HG03469 (cell line): ENCODE data around the gene ZNF682.
"Not testable (repeated sequence)": the region's sequence is repeated elsewhere in the genome, so short reads cannot be mapped to it uniquely, and the experiment has no call there.

Source experiments
- ATAC-seq: cut with Tn5 transposase; IDR thresholded peaks from one replicate; pipeline ENCODE4 v1.9.1; 2021; ENCODE audit warnings: mild to moderate bottlenecking, moderate library complexity, moderate number of reproducible peaks; ENCODE audit not compliant: unreplicated experiment

ZNF682 gene

DNA sequence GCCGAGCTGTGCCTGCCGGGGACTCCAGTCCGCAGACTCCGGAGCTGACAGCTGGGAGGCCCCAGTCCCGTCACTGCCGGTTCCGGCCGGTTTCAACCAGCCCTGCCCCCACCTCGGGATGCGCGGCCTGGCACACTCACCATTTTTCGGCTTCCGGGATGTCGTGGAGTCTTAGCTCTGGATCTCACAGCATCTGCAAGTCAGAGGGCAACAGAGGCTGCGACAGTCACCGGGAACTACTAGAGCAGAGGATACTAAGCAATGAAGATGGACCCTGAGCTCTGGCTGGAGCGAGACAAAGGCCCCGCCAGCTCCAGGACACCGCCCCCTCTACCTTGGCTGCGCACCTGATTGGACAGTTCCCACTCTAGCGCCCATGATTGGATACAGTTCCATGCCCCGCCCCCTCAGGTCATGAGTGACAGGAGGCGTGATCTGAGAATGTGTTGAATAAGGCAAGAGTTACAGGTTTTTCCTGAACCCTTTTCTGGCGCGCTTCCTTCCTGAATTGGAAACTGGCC, at the start of gene ZNF682:
Gene ZNF682, minus strand, starts transcription at position 303 of the 521 bp plus-strand sequence. Its CDS starts 160 bp downstream, at position 143.
- ATAC-seq: peak; percentile 87

DNA sequence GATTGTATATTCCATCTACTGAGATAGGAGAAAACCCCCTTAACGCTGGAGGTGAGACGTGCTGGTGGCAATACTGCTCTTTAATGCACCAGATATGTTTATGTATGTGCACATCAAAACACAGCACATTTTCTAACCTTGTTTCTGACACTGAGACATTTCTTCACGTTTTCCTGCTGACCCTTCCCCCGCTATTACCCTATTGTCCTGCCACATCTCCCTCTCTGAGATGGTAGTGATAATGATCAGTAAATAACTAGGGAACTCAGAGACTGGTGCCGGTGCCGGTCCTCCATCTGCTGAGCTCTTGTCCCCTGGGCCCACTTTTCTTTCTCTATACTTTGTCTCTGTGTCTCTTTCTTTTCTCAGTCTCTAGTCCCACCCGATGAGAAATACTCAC, 43.6 kb upstream of the ZNF682 start:
- ATAC-seq: not testable (repeated sequence)

DNA sequence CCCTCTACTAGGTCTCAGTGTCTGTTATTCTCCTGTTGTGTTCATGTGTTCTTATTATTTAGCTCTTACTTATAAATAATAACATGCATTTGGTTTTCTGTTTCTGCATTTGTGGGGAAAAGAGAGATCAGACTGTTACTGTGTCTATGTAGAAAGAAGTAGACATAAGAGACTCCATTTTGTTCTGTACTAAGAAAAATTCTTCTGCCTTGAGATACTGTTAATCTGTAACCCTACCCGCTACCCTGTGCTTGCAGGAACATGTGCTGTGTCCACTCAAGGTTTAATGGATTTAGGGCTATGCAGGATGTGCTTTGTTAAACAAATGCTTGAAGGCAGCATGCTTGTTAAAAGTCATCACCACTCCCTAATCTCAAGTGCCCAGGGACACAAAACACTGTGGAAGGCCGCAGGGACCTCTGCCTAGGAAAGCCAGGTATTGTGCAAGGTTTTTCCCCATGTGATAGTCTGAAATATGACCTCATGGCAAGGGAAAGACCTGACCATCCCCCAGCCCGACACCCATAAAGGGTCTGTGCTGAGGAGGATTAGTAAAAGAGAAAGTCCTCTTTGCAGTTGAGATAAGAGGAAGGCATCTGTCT, 43.0 kb upstream of the ZNF682 start:
- ATAC-seq: not testable (repeated sequence)

DNA sequence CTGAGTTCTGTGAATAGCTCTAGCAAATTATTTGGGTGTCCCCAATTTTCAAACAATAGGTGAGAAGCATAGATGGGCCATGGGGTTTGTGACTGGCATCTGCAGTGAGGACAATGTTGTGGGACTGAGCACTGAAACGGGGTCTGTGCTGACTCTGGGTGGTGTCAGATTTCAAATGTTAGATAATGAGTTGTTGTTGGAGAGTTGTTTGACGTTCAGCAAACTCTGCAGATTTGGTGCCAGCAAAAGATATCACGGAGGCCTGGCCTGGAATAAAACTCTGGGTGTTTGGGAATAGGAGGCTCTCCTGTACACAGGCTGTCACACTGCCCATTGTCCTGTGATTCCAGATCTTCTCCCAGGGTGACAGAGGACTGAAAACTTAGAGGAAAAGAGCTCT, 41.4 kb upstream of the ZNF682 start:
- no peak for ATAC-seq

DNA sequence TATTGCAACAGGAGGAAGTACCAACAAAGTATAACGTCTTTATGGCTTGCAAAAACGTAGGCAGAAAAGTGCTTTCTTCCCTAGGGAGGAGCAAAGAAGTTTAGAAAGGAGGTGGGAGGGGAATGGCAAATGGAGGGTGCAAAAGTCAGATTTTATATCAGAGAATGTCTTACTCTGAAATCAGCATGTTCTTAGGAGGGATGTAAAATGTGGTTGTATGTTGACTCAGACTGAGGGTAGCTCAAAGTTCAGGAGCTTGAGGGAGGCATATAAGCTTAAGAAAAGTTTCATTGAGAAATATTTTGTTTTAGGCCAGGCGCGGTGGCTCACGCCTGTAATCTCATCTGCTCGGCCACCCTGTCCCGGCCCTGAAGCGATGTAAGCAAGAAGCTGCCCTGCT, 40.2 kb upstream of the ZNF682 start:
- ATAC-seq: no peak

DNA sequence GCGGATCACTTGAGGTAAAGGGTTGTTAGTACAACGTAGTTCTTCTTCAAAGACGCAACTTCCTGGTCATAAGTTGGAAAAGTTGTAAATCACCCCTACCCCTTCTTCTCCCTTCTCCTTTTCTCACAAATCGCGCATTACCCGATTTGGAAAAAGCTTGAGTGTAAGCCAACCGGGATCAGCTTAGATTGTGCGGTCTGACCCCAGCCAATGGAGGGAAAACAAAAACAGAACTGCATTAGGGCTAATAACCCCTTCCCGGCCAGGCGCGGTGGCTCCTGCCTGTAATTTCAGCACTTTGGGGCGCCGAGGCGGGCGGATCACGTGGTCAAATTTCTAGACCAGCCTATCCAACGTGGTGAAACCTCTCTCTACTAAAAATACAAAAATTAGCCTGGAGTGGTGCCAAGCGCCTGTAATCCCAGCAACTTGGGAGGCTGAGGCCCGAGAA, 39.3 kb upstream of the ZNF682 start:
- no peak for ATAC-seq

DNA sequence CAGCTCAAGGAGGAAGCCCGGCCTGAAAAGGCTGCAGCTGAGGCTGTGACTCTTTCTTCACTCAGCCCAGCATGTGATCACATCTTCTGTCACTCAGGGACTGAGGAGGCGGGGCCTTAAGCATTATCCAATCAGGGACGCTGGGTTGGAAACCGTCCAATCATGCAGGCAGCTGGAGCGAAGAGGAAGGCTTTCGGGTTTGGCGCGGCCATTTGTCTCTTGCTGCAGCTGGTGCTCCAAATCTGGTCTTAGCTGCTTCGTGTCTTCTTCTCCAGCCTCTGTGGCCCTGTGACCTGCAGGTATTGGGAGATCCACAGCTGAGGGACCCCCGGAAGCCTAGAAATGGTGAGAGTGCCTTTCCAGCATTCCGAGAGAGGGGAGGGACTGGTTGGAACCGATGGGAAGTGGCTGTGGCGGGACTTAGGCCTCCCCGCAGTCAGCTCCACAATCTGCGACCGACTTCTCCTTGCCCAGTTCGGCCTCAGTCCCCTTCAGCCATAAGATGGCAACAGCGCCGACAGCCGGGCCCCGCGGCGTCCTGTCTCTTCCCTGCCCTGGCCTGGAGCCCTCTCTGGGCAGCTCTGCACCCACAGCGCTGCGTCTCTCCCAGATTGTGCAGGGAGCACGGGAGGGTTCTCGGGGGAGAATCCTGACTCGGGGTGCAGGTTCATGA, 38.6 kb upstream of the ZNF682 start, which contains the start of gene ZNF90:
Gene ZNF90, plus strand, starts transcription at position 210 of the 673 bp plus-strand sequence. Its CDS starts 133 bp downstream, at position 343.
- peak; percentile 88 for ATAC-seq

DNA sequence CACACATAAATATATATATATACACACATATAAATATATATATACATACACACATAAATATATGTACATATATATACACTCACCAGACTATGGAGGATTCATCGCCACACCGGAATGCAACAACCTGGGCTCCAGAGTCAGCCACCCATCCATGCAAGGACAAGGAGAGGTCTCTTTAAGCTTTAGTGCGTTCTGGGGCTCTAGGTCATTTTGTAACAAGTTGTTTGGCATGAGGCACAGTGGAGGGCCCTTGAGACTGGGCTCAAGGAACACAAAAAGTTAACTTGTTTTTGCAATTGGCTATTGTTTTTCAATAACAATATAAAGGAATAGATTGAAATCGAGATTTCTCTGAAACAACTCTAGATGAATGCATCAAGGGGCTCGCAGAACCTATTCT, 33.6 kb upstream of the ZNF682 start:
- ATAC-seq: no peak

DNA sequence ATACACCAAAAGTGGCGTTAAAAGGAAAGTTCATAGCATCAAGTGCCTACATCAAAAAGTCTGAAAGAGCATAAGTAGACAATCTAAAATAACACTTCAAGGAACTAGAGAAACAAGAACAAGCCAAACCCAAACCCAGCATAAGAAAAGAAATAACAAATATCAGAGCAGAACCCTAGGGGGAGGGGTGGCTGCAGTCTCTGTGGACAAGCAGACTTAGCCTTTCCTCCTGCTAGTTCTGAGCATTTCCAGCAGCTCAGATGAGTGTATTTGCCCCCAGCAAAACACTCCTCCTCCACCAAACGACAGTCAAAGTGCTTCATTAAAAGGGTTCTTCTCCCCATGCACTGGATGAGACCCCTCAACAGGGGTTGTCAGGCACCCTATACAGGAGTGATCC, 31.4 kb upstream of the ZNF682 start:
- ATAC-seq: no peak

DNA sequence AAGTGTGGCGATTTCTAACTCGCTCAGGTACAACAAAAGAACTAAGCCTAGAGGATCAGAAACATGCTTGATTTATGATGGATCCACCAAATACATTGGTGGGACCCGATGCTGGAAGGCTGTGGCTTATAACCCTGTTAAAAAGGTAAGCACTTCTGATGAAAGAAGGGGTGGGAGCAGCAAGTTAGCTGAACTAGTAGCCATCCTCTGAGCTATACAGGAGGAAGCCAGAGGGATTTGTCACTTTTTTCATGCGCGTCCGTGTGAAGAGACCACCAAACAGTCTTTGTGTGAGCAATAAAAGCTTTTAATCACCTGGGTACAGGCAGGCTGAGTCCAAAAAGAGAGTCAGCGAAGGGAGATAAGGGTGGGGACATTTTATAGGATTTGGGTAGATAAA, 29.3 kb upstream of the ZNF682 start:
- ATAC-seq: not testable (repeated sequence)

DNA sequence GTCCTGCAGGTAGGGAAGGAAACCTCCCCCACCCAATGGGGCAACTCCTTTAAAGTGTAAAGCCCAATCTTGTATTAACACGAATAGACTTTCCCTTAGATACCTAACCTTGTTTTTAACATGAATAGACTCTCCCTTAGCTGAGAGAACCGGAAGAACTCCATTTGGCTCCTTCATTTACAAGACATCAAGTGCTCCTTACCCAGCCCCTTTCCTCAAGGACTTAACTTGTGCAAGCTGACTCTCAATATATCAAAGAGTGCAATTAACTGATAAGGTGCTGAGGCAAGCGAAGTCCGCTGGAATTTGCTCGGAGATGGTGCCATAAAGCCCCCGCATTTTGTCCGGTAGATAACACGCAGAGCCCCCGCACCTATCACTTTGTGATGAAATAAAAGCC, 28.6 kb upstream of the ZNF682 start:
- ATAC-seq: no peak

DNA sequence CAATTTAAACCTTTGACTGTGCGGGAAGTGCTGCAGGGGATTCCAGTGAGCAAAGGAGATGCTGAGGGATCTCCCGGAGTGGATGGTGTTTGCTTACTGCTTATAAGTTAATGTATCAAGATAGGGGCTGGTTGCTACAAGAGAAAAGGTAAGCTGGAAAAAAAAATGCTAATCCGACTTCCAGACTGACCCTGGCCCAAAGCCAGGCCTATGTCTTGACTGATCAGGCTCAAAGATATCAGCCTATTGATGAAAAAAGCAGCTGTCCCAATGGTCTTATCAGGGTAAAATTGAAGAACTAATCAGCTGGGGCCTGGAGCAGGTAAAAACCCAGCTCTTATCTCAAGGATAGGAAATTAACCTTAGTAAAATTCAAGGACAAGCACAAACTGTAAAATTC, 27.6 kb upstream of the ZNF682 start:
- ATAC-seq: no peak

DNA sequence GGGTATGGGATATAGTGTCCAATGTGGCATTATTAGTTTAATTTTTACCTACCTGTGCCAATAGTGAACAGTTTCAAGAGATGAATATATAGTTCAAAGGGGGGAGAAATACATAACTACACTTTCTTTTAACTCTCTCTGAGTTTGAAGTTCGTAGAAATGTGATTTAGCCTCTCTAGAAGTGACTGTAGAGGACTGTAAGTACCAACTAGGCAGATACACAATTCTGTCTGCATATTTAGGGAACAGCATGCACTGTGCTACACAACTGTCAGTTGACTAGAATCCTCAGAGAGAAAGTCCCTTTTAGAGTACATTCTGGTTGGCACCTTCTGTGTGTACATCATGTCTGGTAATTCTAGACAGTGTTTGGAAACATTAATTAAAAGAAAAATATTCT, 21.0 kb upstream of the ZNF682 start:
- ATAC-seq: no peak

DNA sequence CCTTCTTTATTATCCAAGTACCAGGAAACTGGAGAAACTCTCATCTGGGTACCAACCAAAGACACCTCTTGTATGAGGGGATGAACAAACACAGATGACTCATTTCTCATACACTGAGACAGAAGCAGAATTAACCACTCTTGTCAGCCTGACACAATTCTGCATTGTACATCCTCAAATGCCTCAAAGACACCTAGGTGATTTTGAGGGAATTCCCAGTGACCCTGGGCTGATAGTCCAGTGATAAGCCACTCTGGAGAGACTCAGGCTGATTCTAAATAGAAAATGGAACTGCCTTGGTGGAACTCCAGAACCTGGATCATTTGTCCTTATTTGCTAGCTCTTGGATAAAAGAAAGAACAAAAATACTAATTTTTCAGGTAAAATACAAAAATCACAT, 19.4 kb upstream of the ZNF682 start:
- ATAC-seq: not testable (repeated sequence)

DNA sequence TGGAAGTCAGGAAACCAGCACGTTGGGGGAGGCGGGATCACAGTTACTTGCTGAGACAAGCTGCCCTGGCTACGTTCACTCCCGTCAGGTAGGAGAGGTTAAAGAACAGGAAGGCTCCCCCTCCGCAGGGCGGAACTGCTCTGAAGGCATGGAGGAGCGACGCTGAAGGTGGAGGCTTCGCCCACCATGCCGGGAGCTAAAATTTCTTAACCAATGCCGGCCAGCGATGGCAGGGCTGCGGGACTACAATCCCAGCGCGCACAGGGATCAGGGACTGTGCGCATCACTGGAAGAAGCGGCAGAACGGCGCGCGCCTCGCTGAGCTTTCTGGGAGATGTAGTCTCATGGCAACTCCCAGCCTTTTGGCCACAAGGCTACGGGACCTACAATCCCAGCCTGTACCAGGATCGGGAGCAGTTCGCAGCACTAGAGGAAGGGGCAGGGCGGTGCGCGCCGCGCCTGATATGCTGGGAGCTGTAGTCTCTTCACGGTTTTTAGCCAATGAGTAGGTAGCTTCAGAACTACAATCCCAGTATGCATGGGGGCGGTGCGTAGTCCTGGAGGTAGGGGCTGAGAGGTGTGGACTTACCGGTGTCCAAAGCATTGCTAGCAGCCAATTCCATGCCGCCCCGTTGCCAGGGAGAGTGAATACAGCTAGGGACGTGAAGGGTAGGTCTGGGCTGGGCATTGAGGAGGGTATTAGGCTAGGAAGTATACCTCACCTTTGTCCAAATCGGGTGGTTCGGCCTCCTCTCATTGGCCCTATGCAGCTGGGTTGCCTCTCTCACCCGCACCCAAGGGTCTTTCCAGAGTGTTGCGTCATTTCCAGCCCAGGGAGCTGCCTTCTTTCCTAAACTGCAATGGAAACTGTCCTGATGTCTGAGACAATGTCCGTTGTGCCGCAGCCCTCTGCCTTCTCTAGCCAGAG, 12.8 kb upstream of the ZNF682 start:
- peak; percentile 97 for ATAC-seq

DNA sequence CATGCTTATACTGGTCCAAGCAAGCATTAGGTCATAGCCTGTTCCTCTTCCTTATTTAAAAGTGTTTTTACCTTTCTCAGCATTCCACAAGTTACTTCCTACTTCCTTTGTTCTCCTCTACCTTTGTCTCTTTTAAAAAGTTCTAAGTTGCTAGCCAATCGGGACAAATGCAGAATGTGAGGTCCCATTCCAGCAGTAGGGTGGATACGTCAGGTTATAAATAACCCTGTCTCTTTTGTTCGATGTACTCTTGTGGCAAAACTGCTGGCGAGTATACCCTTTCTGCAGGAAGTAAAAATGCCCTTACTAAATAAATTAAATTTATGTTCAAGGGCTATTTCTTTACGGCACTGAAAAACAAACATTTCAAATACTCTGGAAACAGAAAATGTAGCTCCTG, 6.4 kb upstream of the ZNF682 start:
- ATAC-seq: not testable (repeated sequence)

DNA sequence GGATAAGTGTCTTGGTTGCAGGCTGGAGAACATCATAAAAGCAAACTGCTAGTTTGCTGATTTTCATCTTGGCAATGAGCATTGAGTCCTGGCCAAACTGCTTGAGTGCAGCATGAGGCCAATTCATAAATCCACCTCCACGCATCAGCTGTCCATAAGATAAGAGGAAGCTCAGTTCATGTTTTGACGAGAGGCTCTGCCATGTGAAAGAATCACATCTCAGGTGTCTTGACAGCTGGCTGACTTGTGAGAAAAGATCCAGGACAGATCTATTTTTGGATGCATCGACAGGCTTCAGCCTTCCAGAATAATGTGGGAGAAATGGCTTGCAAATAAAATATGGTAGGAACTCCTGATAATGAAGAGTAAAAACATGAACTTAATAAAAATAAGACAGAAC, 5.4 kb upstream of the ZNF682 start:
- ATAC-seq: no peak

DNA sequence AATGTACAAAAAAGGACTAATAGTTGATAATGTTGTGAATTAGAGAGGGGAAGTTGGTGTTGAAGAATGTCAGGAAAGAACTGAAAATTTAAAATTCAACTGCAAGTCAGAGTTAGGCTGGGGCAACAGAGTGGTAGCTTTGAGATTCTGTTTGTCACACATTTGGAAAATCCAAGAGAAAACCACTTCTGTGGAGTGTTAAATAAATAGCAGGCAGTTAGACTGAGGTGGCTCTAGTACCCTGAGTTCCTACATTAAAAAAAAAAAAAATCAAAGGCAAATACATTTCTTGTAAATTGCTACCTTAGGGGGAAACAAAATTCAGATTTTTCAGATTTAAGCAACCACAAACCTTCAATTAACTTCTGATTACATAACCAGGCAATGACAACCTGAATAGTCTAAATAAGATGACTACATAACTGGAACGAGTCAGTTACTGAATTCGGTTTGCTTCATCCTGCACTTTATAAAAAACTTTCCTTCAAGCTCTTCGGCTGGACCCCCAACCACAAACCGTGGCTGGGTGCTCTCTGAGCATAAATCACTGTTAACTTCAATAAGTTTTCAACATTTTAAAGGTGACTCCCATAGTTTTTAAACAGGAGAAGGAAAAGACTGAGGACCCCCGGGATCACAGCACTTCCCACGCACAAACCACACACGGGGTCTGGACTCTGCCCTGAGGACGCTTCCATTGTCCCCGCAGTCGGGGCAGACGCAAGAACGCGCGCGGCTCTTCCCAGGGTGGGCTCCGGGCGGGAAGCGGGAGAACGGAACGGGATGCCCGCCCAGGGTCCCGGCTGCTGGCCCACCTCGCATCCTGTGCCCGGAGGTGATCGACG, 725 bp downstream of the ZNF682 start:
- ATAC-seq: no peak

DNA sequence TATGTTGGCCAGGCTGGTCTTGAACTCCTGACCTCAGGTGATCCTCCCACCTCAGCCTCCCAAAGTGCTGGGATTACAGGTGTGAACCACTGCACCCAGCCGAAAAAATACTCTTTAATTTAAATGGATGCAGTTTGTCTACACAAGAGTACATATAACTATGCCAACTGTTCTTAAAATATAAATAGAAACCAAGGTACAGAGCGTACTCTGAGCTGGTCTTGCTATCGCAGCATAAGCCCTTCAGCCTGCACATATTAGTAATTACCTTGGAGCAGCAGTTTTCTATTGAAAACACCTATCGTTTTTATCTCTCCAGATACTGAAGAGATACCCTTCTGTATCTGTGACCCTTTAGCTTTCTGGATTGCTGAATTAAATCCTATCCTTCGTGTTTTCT, 3.4 kb downstream of the ZNF682 start:
- no peak for ATAC-seq

DNA sequence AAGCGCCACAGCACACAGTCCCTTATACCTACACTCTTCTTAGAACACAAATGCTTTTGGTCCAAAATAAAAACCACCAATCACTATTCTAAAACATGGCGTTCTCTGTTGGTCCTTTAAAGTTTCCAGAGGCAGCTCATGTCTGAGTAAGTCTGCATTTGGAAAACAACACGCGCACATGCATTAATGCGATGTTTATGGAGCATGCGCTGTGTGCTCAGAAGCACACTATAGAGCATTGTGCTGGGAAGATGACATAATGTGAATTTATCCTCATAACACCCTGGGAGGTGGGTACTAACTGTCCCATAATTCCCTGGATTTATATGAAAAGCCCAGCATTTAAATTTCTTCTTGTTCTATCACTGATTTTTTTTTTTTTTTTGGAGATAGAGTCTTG, 10.7 kb downstream of the ZNF682 start:
- no peak for ATAC-seq
